ENCODE measurements around the gene WFDC12.
A peak's percentile ranks its signal among the peaks of the same experiment; 100 is the strongest.

Gene WFDC12

GRCh38 chr20:45113865-45114264 is 10.4 kb downstream of the WFDC12 start:
- Histone ChIP-seq H3K36me3 (ENCODE audit: control insufficient read depth, low read length) (no peaks in the 10 kb centered on the region), H4K20me1 (ENCODE audit: control insufficient read depth, insufficient read depth, low read depth, low read length) (no peaks in the 10 kb centered on the region), H3K4me1 (ENCODE audit: control insufficient read depth, low read length) (peaks cover 3% of the 10 kb centered on the region; the same call in 1 of the 2 replicates), H3K4me3 (ENCODE audit: low read length) (no peak overlapping the region), H3K9me3 (ENCODE audit: control insufficient read depth, insufficient read depth, low read length) (no peaks in the 10 kb centered on the region), H3K27ac (ENCODE audit: low read depth, low read length) (no peak overlapping the region), H3K27me3 (ENCODE audit: control insufficient read depth, low read length) (peaks cover 19% of the 10 kb centered on the region), H3K4me2 (ENCODE audit: low read length) (no peak overlapping the region), H3K79me2 (ENCODE audit: control insufficient read depth, low read length) (no peaks in the 10 kb centered on the region), H3K9me2 (replicated peaks; ENCODE audit: control insufficient read depth, low read length) (no peaks in the 10 kb centered on the region), H3F3A (ENCODE audit: control insufficient read depth, insufficient read depth) (no peaks in the 10 kb centered on the region)
- TF ChIP-seq EZH2phosphoT487 (IDR thresholded peaks at IDR 0.05; ENCODE audit: borderline replicate concordance, low read length) (no peak), CTCF (IDR thresholded peaks at IDR 0.05; ENCODE audit: low read depth, low read length, poor library complexity, severe bottlenecking) (no peak)

- TF ChIP-seq EZH2phosphoT487 (IDR thresholded peaks at IDR 0.05; ENCODE audit: borderline replicate concordance, low read length), result no peak
- no peak for TF ChIP-seq CTCF (IDR thresholded peaks at IDR 0.05; ENCODE audit: low read depth, low read length, poor library complexity, severe bottlenecking)
- H3K9me2 ChIP-seq (replicated peaks; ENCODE audit: control insufficient read depth, low read length), result no peaks in the 10 kb centered on the region
- H3K79me2 ChIP-seq (ENCODE audit: control insufficient read depth, low read length), result no peaks in the 10 kb centered on the region
- H3F3A ChIP-seq (ENCODE audit: control insufficient read depth, insufficient read depth), result no peaks in the 10 kb centered on the region
- no peak overlapping the region for H3K27ac ChIP-seq (ENCODE audit: low read depth, low read length)
- no peaks in the 10 kb centered on the region for H3K36me3 ChIP-seq (ENCODE audit: control insufficient read depth, low read length)
- H3K4me2 ChIP-seq (ENCODE audit: low read length), result no peak overlapping the region
- no peak overlapping the region for H3K4me3 ChIP-seq (ENCODE audit: low read length)
- peaks cover 19% of the 10 kb centered on the region for H3K27me3 ChIP-seq (ENCODE audit: control insufficient read depth, low read length)
- no peaks in the 10 kb centered on the region for H4K20me1 ChIP-seq (ENCODE audit: control insufficient read depth, insufficient read depth, low read depth, low read length)
- H3K4me1 ChIP-seq (ENCODE audit: control insufficient read depth, low read length), result peaks cover 3% of the 10 kb centered on the region; the same call in 1 of the 2 replicates
- H3K9me3 ChIP-seq (ENCODE audit: control insufficient read depth, insufficient read depth, low read length), result no peaks in the 10 kb centered on the region
These were observed 11.5 kb downstream of the WFDC12 start for GRCh38 chr20:45112754-45113153.

- no peak overlapping the region for H3K27ac ChIP-seq (ENCODE audit: low read depth, low read length)
- H3K4me3 ChIP-seq (ENCODE audit: low read length), result no peak overlapping the region
- H3K4me2 ChIP-seq (ENCODE audit: low read length), result no peak overlapping the region
- no peaks in the 10 kb centered on the region for H4K20me1 ChIP-seq (ENCODE audit: control insufficient read depth, insufficient read depth, low read depth, low read length)
- H3K9me2 ChIP-seq (replicated peaks; ENCODE audit: control insufficient read depth, low read length), result no peaks in the 10 kb centered on the region
- TF ChIP-seq EZH2phosphoT487 (IDR thresholded peaks at IDR 0.05; ENCODE audit: borderline replicate concordance, low read length) (no peak), CTCF (IDR thresholded peaks at IDR 0.05; ENCODE audit: low read depth, low read length, poor library complexity, severe bottlenecking) (peak; percentile 87)
- no peaks in the 10 kb centered on the region for H3K79me2 ChIP-seq (ENCODE audit: control insufficient read depth, low read length)
- peaks cover 3% of the 10 kb centered on the region; the same call in 1 of the 2 replicates for H3K4me1 ChIP-seq (ENCODE audit: control insufficient read depth, low read length)
- no peaks in the 10 kb centered on the region for H3K9me3 ChIP-seq (ENCODE audit: control insufficient read depth, insufficient read depth, low read length)
- no peaks in the 10 kb centered on the region for H3K36me3 ChIP-seq (ENCODE audit: control insufficient read depth, low read length)
- no peaks in the 10 kb centered on the region for H3F3A ChIP-seq (ENCODE audit: control insufficient read depth, insufficient read depth)
- H3K27me3 ChIP-seq (ENCODE audit: control insufficient read depth, low read length), result peaks cover 19% of the 10 kb centered on the region
These were observed 12.3 kb downstream of the WFDC12 start for GRCh38 chr20:45111799-45112471.

Data from DOHH2 (cell line).